A673 (cell line): Measurements from ENCODE around the gene KCNK2. TPM values are rescaled to one million over a fixed set of nuclear protein-coding genes. Genes with fewer than 3 reads are reported as not detected.

Experiments used
- BruUV-seq: library from RNA; stranded (reverse); fragments of 400-500 nt; replicated peaks from 2 replicates; lab custom pipeline; 2021; lab: Mats Ljungman, UMichigan
- CTCF ChIA-PET: fragments of 300-600 bp; sonication (Branson Sonifier 250); formaldehyde crosslinking; loops from one replicate; lab custom pipeline; 2022; ENCODE audit warnings: antibody characterized with exemption; lab: Charles Lee
- POLR2A ChIA-PET: fragments of 300-600 bp; sonication (Branson Sonifier 250); formaldehyde crosslinking; loops from one replicate; lab custom pipeline; 2022; ENCODE audit warnings: antibody characterized with exemption; ENCODE audit not compliant: low non-redundant PET; lab: Charles Lee
- DNase-seq: peaks from one replicate; pipeline ENCODE4 v3.0.0-alpha.2; 2015; ENCODE audit warnings: low spot score
- H3K27ac ChIP-seq: fragments of 200-600 bp; sonication (generic); 2 replicates; pipeline ENCODE4 v1.5.1; 2016; ENCODE audit warnings: mixed run types, low read depth, mild to moderate bottlenecking, mixed read lengths, antibody characterized with exemption, low read length; ENCODE audit not compliant: poor library complexity, severe bottlenecking
- H3K27me3 ChIP-seq: fragments of 200-600 bp; sonication (generic); replicated peaks from 2 replicates; pipeline ENCODE4 v1.6.1; 2017; ENCODE audit warnings: mixed run types, low read depth, mild to moderate bottlenecking, mixed read lengths, antibody characterized with exemption, low read length; ENCODE audit not compliant: insufficient read depth, poor library complexity
- H3K36me3 ChIP-seq: fragments of 200-600 bp; sonication (generic); 2 replicates; pipeline ENCODE4 v1.6.1; 2016; ENCODE audit warnings: mixed run types, mild to moderate bottlenecking, mixed read lengths, antibody characterized with exemption, low read length; ENCODE audit not compliant: insufficient read depth, poor library complexity, severe bottlenecking
- H3K4me1 ChIP-seq: fragments of 200-600 bp; sonication (generic); 2 replicates; pipeline ENCODE4 v1.6.1; 2017; ENCODE audit warnings: mixed run types, mild to moderate bottlenecking, mixed read lengths, antibody characterized with exemption, low read length; ENCODE audit not compliant: insufficient read depth, poor library complexity, severe bottlenecking
- H3K4me3 ChIP-seq: fragments of 200-600 bp; sonication (generic); 2 replicates; pipeline ENCODE4 v1.5.1; 2016; ENCODE audit warnings: low read depth, mixed run types, mild to moderate bottlenecking, mixed read lengths, low read length; ENCODE audit not compliant: poor library complexity, severe bottlenecking
- H3K9me3 ChIP-seq: fragments of 200-600 bp; sonication (generic); 2 replicates; pipeline ENCODE4 v1.6.1; 2016; ENCODE audit warnings: mixed run types, low read depth, mild to moderate bottlenecking, mixed read lengths, antibody characterized with exemption, low read length; ENCODE audit not compliant: poor library complexity, severe bottlenecking
- EZH2 ChIP-seq: fragments of 200-600 bp; sonication (generic); IDR thresholded peaks from 2 replicates; pipeline ENCODE4 v1.6.1; 2017; ENCODE audit warnings: borderline replicate concordance, low read depth, mild to moderate bottlenecking, mixed read lengths, antibody characterized with exemption, low read length; ENCODE audit not compliant: poor library complexity, severe bottlenecking
- intact Hi-C: fragments of 100-400 bp; cut with micrococcal nuclease; formaldehyde crosslinking; loops from one replicate; pipeline ENCODE4 v1.10.0; 2022; ENCODE audit not compliant: unreplicated experiment
- total RNA-seq: library from RNA; stranded (reverse); gene quantifications from 2 replicates; pipeline ENCODE4 v1.2.3, GENCODE V29; 2021
- TF ChIP-seq, protein P1 (sequence below): fragments of 300-800, 200-600 bp; sonication (generic); conservative IDR thresholded peaks from 2 replicates; pipeline ENCODE4 v1.5.1; 2017; ENCODE audit warnings: low read depth, mild to moderate bottlenecking, antibody characterized with exemption, low read length, moderate library complexity, mixed read lengths

KCNK2 gene
- total RNA-seq, 1 experiment from 2014 or later: not detected

DNA sequence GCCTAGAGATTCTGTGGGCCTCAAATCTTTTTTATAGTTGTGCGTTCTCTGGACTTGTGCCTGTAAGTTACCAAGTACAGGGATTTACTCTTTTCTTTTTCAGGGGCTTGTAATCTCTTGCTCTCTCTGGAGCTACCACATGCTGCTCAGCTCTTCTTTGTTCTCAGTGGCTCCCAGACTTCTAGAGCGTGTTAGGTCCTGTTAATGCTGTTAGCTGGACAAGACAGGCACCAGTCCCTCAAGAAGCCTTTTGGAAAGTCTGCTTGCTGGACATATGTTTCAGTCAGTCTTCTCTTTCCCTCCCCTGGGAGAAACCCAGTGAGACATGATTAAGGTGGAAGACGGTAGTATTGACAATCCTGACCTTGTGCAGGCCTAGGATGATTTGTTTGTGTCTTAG, 29.4 kb downstream of the KCNK2 start:
- H3K4me3 ChIP-seq: no peak overlapping the region
- intact Hi-C loops: no loop called here
- CTCF ChIA-PET: no interaction called here
- H3K9me3 ChIP-seq: no peaks in the 10 kb centered on the region
- no peak for DNase-seq
- no peaks in the 10 kb centered on the region for H3K4me1 ChIP-seq
- H3K27me3 ChIP-seq: no peaks in the 10 kb centered on the region
- POLR2A ChIA-PET: no interaction called here
- TF ChIP-seq, protein P1, sequence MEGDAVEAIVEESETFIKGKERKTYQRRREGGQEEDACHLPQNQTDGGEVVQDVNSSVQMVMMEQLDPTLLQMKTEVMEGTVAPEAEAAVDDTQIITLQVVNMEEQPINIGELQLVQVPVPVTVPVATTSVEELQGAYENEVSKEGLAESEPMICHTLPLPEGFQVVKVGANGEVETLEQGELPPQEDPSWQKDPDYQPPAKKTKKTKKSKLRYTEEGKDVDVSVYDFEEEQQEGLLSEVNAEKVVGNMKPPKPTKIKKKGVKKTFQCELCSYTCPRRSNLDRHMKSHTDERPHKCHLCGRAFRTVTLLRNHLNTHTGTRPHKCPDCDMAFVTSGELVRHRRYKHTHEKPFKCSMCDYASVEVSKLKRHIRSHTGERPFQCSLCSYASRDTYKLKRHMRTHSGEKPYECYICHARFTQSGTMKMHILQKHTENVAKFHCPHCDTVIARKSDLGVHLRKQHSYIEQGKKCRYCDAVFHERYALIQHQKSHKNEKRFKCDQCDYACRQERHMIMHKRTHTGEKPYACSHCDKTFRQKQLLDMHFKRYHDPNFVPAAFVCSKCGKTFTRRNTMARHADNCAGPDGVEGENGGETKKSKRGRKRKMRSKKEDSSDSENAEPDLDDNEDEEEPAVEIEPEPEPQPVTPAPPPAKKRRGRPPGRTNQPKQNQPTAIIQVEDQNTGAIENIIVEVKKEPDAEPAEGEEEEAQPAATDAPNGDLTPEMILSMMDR: no peak
- TF ChIP-seq EZH2: no peak
- no TSS peak for BruUV-seq
- H3K27ac ChIP-seq: no peak overlapping the region
- no peaks in the 10 kb centered on the region for H3K36me3 ChIP-seq

DNA sequence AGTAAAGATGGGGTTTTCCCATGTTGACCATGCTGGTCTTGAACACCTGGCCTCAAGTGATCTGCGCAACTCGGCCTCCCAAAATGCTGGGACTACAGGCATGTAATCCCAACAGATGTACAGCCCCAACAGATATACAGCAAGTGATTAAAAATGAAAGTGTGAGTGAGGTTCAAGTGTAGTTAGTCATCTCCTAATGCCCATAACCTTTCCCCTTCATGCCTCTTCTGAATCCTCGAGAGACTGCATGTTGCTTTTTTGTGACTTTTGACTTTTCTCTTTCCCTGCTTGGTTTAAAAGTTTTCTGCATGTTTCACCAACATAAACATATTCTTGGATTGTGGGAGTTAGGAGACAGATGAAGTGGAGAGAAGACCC, 31.2 kb downstream of the KCNK2 start:
- intact Hi-C loops: no loop called here
- Histone ChIP-seq H3K4me3 (no peak overlapping the region), H3K27ac (no peak overlapping the region), H3K4me1 (no peaks in the 10 kb centered on the region), H3K36me3 (no peaks in the 10 kb centered on the region), H3K27me3 (no peaks in the 10 kb centered on the region), H3K9me3 (no peaks in the 10 kb centered on the region)
- DNase-seq: no peak
- BruUV-seq: no TSS peak
- ChIA-PET CTCF (no interaction called here), POLR2A (no interaction called here)
- no peak for TF ChIP-seq EZH2
- TF ChIP-seq, protein P1: no peak

DNA sequence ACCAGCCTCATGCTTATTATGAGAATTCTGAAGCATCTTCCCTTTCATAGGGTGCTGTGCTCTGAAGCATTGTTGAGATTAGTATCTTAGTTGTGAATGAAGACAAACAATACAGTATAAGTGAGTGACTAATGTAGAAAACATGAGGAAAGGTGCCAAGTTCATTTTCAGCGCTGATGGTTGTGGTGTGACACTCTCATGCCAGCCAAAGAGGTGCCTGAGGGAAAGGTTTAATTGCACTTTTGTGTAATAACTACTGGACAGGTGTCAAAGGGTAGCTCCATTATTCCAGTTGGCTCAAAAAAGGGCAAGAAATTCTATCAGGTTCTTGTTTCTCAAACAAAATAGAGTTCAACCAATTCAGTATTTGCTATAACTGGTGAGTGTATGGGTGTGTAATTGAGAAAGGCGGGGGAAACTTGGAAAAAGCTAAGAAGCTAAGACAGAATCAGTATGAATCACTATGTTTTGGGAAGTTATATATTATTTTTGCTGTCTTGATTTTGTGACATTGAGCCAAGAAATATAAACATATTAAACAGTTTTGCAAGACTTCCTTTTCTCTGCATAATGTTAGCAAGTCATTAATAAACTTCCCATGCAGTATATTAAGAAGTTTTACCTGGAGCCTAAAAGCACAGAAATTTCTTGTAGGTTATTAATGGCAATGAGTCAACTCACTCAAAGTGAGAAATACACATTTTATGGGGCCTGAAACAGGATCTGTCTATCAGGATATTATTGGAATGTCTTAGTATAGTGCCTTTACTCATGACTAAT, 31.8 kb downstream of the KCNK2 start:
- Histone ChIP-seq H3K27ac (no peak overlapping the region), H3K4me1 (no peaks in the 10 kb centered on the region), H3K4me3 (no peak overlapping the region), H3K9me3 (no peaks in the 10 kb centered on the region), H3K36me3 (no peaks in the 10 kb centered on the region), H3K27me3 (no peaks in the 10 kb centered on the region)
- BruUV-seq: no TSS peak
- ChIA-PET CTCF (no interaction called here), POLR2A (no interaction called here)
- TF ChIP-seq EZH2: no peak
- TF ChIP-seq, protein P1: no peak
- DNase-seq: no peak
- intact Hi-C loops: no loop called here
